D721Med (cell line): ENCODE measurements around the gene SPATA25.

Experiments used
- DNase-seq: peaks from one replicate; pipeline ENCODE4 v3.0.0; 2011; ENCODE audit warnings: low spot score; ENCODE audit not compliant: insufficient read length
- FAIRE-seq: peaks from 2 replicates; lab custom pipeline; 2011; peaks lifted over from hg19 to GRCh38; lab: Jason Lieb, UNC
- TF ChIP-seq, protein P1 (sequence below): IDR thresholded peaks from 2 replicates; pipeline ENCODE4 v1.5.1; 2012; ENCODE audit warnings: mild to moderate bottlenecking, control low read depth; ENCODE audit not compliant: insufficient read depth; ENCODE audit errors: missing control alignments

Gene SPATA25

DNA sequence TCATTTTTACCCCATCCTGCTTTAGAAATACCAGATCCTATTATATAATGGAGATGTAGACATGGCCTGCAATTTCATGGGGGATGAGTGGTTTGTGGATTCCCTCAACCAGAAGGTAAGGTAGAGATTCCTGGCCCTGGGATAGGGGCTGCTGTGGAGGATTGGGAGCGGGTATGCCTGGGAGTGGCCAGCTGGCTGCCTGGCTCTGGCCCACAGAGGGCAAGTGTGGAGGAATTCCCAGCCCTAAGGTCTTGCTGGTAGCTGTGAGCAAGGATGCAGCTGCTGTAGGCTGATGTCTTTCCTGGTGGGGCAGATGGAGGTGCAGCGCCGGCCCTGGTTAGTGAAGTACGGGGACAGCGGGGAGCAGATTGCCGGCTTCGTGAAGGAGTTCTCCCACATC is 10.3 kb upstream of the SPATA25 start:
- no peak for FAIRE-seq
- no peak for DNase-seq
- TF ChIP-seq, protein P1, sequence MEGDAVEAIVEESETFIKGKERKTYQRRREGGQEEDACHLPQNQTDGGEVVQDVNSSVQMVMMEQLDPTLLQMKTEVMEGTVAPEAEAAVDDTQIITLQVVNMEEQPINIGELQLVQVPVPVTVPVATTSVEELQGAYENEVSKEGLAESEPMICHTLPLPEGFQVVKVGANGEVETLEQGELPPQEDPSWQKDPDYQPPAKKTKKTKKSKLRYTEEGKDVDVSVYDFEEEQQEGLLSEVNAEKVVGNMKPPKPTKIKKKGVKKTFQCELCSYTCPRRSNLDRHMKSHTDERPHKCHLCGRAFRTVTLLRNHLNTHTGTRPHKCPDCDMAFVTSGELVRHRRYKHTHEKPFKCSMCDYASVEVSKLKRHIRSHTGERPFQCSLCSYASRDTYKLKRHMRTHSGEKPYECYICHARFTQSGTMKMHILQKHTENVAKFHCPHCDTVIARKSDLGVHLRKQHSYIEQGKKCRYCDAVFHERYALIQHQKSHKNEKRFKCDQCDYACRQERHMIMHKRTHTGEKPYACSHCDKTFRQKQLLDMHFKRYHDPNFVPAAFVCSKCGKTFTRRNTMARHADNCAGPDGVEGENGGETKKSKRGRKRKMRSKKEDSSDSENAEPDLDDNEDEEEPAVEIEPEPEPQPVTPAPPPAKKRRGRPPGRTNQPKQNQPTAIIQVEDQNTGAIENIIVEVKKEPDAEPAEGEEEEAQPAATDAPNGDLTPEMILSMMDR = no peak

DNA sequence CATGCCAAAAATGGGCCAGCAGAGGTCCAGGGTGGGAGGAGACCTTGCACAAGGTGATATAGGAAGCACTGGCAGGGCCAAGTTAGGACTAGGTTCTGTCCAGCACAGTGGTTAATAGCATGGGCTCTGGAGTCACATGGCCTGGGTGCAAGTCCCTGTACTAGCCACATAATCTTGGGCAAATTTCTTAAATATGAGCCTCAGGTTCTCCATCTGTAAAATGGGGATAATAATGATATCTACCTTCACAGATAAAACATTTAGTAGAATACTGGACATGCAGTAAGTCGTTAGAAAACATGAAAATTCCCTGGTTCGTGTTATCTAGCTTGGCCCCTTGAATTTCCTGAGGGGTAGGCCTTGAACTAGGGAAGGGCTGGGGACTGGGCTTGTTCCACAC is 9.9 kb upstream of the SPATA25 start:
- TF ChIP-seq, protein P1 = no peak
- no peak for FAIRE-seq
- DNase-seq = no peak

DNA sequence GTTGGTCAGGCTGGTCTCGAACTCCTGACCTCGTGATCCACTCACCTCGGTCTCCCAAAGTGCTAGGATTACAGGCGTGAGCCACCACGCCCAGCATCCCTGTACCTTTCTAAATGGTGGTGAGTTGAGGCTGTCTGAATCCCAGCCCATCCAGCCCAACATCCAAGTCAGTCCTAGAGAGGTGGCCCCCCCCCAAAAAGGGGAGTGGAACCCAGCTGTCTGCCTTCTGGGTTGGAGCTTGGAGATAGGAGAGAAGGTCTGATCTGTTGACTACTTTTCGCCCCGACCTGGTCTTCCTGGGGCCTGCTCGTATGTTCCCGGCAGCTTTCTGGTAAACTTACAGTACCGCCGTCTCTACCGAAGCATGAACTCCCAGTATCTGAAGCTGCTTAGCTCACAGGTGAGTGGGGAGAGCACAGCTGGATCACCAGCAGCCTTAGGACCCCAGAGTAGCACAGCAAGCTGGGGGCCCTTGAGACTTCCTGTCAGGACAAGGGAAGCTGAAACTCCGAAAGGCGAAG is 9.3 kb upstream of the SPATA25 start:
- FAIRE-seq = no peak
- TF ChIP-seq, protein P1 = no peak
- no peak for DNase-seq

DNA sequence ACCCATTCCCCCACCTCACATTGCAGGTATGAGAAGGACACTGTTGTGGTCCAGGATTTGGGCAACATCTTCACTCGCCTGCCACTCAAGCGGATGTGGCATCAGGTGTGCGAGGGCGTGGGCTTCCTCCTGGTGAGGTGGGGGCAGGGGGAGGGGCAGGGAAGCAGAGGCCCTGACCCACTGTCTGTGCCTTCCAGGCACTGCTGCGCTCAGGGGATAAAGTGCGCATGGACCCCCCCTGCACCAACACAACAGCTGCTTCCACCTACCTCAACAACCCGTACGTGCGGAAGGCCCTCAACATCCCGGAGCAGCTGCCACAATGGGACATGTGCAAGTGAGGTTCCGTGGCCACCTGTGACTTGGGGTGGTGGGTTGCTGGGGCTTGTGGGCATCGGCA is 7.4 kb upstream of the SPATA25 start:
- FAIRE-seq (no peak), DNase-seq (no peak)
- TF ChIP-seq, protein P1 = no peak

DNA sequence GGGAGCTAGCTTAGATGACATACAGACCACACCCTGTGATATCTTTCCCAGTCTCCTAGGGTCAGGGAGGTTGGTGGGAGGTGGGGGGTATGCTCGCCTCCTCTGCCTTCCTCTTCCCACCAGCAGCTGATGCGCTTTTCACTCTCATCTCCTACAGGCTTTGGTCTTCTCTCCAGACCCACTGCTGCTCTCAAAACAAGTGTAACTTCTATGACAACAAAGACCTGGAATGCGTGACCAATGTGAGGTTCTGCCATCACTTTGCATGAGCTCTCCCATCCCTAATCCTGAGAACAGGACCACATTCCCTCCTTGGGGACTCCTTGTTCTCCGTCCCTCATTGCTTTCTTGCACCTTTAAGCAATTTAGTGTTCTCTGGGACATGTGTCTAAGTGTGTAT is 6.4 kb upstream of the SPATA25 start:
- TF ChIP-seq, protein P1 = no peak
- no peak for DNase-seq
- no peak for FAIRE-seq

DNA sequence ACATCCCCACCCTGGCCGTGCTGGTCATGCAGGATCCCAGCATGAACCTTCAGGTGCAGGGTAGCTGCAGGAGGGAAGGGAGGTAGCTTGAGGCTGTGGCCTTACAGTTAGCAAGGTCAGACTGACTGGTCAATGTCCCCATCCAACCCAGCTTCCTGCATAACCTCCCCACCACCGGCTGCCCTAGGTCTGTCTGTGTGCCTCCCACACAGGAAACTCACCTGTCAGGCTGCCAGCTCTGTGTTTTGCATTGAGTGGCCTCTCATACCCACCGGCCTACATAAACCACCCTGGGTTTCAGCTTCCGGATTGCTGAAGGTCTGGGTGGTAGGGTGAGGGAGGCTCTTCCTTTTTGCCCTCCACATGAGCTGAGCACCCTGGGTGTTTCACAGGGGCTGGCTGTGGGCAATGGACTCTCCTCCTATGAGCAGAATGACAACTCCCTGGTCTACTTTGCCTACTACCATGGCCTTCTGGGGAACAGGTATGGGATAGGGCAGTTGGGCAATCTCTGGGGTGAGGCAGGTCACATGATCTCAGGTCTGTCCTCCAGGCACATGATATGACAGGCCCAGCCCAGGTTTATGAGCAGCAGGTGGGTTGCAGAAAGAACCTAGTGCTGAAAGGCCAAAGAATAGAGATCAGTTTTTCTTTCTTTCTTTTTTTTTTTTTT is 5.5 kb upstream of the SPATA25 start:
- FAIRE-seq = no peak
- DNase-seq = no peak
- TF ChIP-seq, protein P1 = no peak
